ENCODE data around the gene FBXO11. TPM values are rescaled to one million over a fixed set of nuclear protein-coding genes. Genes with fewer than 3 reads are reported as not detected.

FBXO11 gene
- total RNA-seq, 6 experiments from 2014 or later: 42.3 to 51.5 (median 47.3) TPM

GRCh38 chr2:47784352-47784851 lies 121.9 kb downstream of the FBXO11 start:
- peak overlapping the region; percentile 89 for H3K4me3 Mint-ChIP-seq
- no peaks in the 10 kb centered on the region for H3K9me3 Mint-ChIP-seq
- peaks cover 14% of the 10 kb centered on the region for H3K4me1 Mint-ChIP-seq (ENCODE audit: low read depth)
- no peak for DNase-seq
- no peaks in the 10 kb centered on the region; the same call in none of the 2 replicates for H3K27me3 Mint-ChIP-seq (ENCODE audit: insufficient read depth)
- peaks cover 13% of the 10 kb centered on the region for H3K36me3 Mint-ChIP-seq (ENCODE audit: low read depth)
- peak overlapping the region; percentile 84 for H3K27ac Mint-ChIP-seq
- no peak for TF ChIP-seq CTCF (IDR thresholded peaks at IDR 0.05)

- Mint-ChIP-seq H3K36me3 (ENCODE audit: low read depth) (peaks cover 13% of the 10 kb centered on the region), H3K4me3 (peak overlapping the region; percentile 89), H3K9me3 (no peaks in the 10 kb centered on the region), H3K4me1 (ENCODE audit: low read depth) (peaks cover 14% of the 10 kb centered on the region), H3K27me3 (ENCODE audit: insufficient read depth) (no peaks in the 10 kb centered on the region; the same call in none of the 2 replicates), H3K27ac (peak overlapping the region; percentile 84)
- peak; percentile 21 for DNase-seq
- TF ChIP-seq CTCF (IDR thresholded peaks at IDR 0.05): peak; percentile 14; the same call in 1 of the 2 replicates
These were observed 122.6 kb downstream of the FBXO11 start for GRCh38 chr2:47783486-47784351.

GRCh38 chr2:47782671-47783485 lies 123.4 kb downstream of the FBXO11 start, which contains the start of gene MSH6:
Gene MSH6, plus strand, starts transcription at chr2:47783145. Its CDS starts 89 bp downstream, at chr2:47783234.
- TF ChIP-seq CTCF (IDR thresholded peaks at IDR 0.05): no peak
- no peaks in the 10 kb centered on the region for H3K9me3 Mint-ChIP-seq

GRCh38 chr2:47782381-47782670 lies 124.0 kb downstream of the FBXO11 start:
- H3K4me3 Mint-ChIP-seq: peak overlapping the region; percentile 83
- H3K27me3 Mint-ChIP-seq (ENCODE audit: insufficient read depth): no peaks in the 10 kb centered on the region; the same call in 1 of the 2 replicates
- H3K36me3 Mint-ChIP-seq (ENCODE audit: low read depth): peaks cover 13% of the 10 kb centered on the region

More at GRCh38 chr2:47782671-47783485, 123.4 kb downstream of the FBXO11 start, which contains the start of gene MSH6:
- H3K36me3 Mint-ChIP-seq (ENCODE audit: low read depth): peaks cover 13% of the 10 kb centered on the region
- peak; percentile 77 for DNase-seq
- peaks cover 14% of the 10 kb centered on the region for H3K4me1 Mint-ChIP-seq (ENCODE audit: low read depth)
- H3K4me3 Mint-ChIP-seq: peak within 1 kb of the TSS; percentile 89
- peak within 1 kb of the TSS; percentile 84 for H3K27ac Mint-ChIP-seq
- no peaks in the 10 kb centered on the region; the same call in none of the 2 replicates for H3K27me3 Mint-ChIP-seq (ENCODE audit: insufficient read depth)

More at GRCh38 chr2:47782381-47782670, 124.0 kb downstream of the FBXO11 start:
- Mint-ChIP-seq H3K9me3 (no peaks in the 10 kb centered on the region), H3K4me1 (ENCODE audit: low read depth) (peaks cover 14% of the 10 kb centered on the region), H3K27ac (peak overlapping the region; percentile 71)
- TF ChIP-seq CTCF (IDR thresholded peaks at IDR 0.05): no peak
- DNase-seq: no peak
